Dermis blood vessel endothelial cell (primary cell): Measurements from ENCODE around the gene EMC8. TPM values are rescaled to one million over a fixed set of nuclear protein-coding genes. Genes with fewer than 3 reads are reported as not detected.
"Not testable (repeated sequence)": the region's sequence is repeated elsewhere in the genome, so short reads cannot be mapped to it uniquely, and the experiment has no call there.

Experiments used
- DNase-seq: peaks from one replicate; pipeline ENCODE4 v3.0.0; 2010
- total RNA-seq: library from RNA; depleted of rRNA; stranded (reverse); fragments of >200 nt; gene quantifications from 2 replicates; pipeline ENCODE4 v1.2.3, GENCODE V29; 2014

The EMC8 gene
- total RNA-seq, 1 donor from 2014 or later: 36.1 TPM

- DNase-seq: no peak
Observed at GRCh38 chr16:85812031-85812807, 12.9 kb upstream of the EMC8 start.

GRCh38 chr16:85810742-85811115 is 11.4 kb upstream of the EMC8 start:
- DNase-seq: no peak

GRCh38 chr16:85810097-85810741 is 10.9 kb upstream of the EMC8 start:
- DNase-seq: no peak

GRCh38 chr16:85809645-85810044 is 10.3 kb upstream of the EMC8 start:
- no peak for DNase-seq

- no peak for DNase-seq
Observed at GRCh38 chr16:85808926-85809325, 9.6 kb upstream of the EMC8 start.

- not testable (repeated sequence) for DNase-seq
Observed at GRCh38 chr16:85808104-85808503, 8.8 kb upstream of the EMC8 start.

GRCh38 chr16:85807340-85807739 is 8.0 kb upstream of the EMC8 start:
- not testable (repeated sequence) for DNase-seq

- DNase-seq: no peak
Observed at GRCh38 chr16:85806539-85806938, 7.2 kb upstream of the EMC8 start.

GRCh38 chr16:85805442-85806045 is 6.2 kb upstream of the EMC8 start:
- DNase-seq: no peak

GRCh38 chr16:85803570-85803969 is 4.2 kb upstream of the EMC8 start:
- no peak for DNase-seq

GRCh38 chr16:85800321-85800669 is 951 bp upstream of the EMC8 start:
- no peak for DNase-seq

GRCh38 chr16:85798901-85799496 is 345 bp downstream of the EMC8 start:
- peak; percentile 52 for DNase-seq

- no peak for DNase-seq
Observed at GRCh38 chr16:85798283-85798776, 1.0 kb downstream of the EMC8 start.

- DNase-seq: no peak
Observed at GRCh38 chr16:85796599-85796998, 2.7 kb downstream of the EMC8 start.

GRCh38 chr16:85796152-85796551 is 3.2 kb downstream of the EMC8 start:
- no peak for DNase-seq

- no peak for DNase-seq
Observed at GRCh38 chr16:85794696-85795095, 4.6 kb downstream of the EMC8 start.

- no peak for DNase-seq
Observed at GRCh38 chr16:85793662-85794298, 5.6 kb downstream of the EMC8 start.

GRCh38 chr16:85789773-85790172 is 9.6 kb downstream of the EMC8 start:
- DNase-seq: peak; percentile 49

- no peak for DNase-seq
Observed at GRCh38 chr16:85788819-85789218, 10.5 kb downstream of the EMC8 start.

GRCh38 chr16:85785927-85786326 is 13.4 kb downstream of the EMC8 start:
- DNase-seq: no peak

- DNase-seq: no peak
Observed at GRCh38 chr16:85784813-85785212, 14.5 kb downstream of the EMC8 start.

- no peak for DNase-seq
Observed at GRCh38 chr16:85783441-85783840, 15.9 kb downstream of the EMC8 start.

- no peak for DNase-seq
Observed at GRCh38 chr16:85782451-85782850, 16.9 kb downstream of the EMC8 start.
